ENCODE data around the gene HCFC1R1.

Gene HCFC1R1

DNA sequence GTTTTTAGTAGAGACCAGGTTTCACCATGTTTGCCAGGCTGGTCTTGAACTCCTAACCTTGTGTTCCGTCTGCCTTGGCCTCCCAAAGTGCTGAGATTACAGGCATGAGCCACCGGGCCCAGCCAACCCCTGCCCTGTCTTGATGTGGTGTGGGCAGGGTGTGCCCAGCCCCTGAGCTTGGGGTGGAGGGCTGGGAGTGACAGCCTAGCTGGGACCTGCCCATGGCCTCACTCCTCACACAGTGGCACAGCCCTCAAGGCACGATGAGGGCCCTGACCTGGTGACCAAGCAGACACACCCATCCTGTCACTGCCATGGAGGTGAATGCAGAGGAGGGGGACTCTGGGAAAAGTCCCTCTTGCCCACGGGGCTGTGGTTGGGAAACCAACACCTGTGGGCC is 44.7 kb upstream of the HCFC1R1 start:
- ChIA-PET CTCF (interaction anchor here (0.9 kb wide), 1 partner anchor 103 kb away, joined by 4 read pairs; no protein-coding TSS in a partner anchor), POLR2A (ENCODE audit: low non-redundant PET) (no interaction called here)
- no peak for DNase-seq (ENCODE audit: low spot score)
- H3K27ac ChIP-seq: no peak overlapping the region; the same call in 1 of the 2 replicates
- TF ChIP-seq, protein P1, sequence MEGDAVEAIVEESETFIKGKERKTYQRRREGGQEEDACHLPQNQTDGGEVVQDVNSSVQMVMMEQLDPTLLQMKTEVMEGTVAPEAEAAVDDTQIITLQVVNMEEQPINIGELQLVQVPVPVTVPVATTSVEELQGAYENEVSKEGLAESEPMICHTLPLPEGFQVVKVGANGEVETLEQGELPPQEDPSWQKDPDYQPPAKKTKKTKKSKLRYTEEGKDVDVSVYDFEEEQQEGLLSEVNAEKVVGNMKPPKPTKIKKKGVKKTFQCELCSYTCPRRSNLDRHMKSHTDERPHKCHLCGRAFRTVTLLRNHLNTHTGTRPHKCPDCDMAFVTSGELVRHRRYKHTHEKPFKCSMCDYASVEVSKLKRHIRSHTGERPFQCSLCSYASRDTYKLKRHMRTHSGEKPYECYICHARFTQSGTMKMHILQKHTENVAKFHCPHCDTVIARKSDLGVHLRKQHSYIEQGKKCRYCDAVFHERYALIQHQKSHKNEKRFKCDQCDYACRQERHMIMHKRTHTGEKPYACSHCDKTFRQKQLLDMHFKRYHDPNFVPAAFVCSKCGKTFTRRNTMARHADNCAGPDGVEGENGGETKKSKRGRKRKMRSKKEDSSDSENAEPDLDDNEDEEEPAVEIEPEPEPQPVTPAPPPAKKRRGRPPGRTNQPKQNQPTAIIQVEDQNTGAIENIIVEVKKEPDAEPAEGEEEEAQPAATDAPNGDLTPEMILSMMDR (conservative IDR thresholded peaks at IDR 0.05; ENCODE audit: low read depth): no peak

DNA sequence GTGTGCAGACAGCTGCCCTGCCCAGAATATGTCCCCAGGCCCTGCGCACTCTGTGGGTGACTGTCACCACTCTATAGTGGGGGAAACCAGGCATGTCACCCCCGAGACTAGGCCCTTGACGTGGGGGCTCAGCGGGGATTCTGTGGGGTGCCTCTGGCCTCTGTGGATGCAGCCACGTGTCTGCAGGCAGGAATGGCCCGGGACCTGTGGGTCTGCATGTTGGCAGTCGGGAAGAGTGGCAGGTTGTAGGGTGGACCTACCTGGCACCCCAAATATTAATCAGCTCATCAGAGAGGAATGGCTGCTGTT is 42.7 kb upstream of the HCFC1R1 start:
- ChIA-PET CTCF (interaction anchor here (0.9 kb wide), 1 partner anchor 30 kb away, joined by 3 read pairs; no protein-coding TSS in a partner anchor), POLR2A (ENCODE audit: low non-redundant PET) (no interaction called here)
- no peak for DNase-seq (ENCODE audit: low spot score)
- TF ChIP-seq, protein P1 (conservative IDR thresholded peaks at IDR 0.05; ENCODE audit: low read depth): no peak
- H3K27ac ChIP-seq: no peak overlapping the region

DNA sequence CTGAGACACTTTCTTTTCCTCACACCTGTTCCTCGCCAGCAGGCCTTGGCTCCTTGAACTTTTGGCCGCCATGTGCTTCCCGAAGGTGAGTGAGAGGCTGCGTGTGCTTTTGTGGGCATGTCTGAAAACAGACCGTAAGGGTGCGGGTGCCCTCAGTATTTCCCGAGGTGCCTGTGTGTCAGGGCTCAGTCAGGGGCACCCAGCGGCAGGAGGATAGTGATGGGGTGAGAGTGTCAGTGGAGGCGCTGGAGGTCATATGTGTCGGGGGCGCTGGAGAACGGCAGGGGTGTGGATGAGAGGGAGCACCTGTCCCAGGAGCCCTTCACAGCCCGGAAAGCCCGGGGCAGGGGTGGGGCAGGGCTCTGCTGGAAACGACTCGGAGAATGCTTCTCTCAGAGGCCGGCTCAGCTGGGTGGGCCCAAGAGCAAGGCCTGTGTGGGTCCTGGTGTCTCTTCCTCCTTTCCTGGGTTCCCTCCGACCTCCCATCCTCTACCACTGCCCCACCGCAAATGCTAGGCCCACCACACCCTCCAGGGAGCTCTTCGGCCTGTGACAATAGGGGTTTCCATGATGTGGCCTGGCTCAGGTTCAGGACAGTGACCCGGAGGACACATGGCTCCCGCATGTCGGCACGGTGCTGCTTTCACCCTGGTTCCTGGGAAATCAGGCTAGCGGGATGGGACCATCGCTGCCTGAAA is 42.1 kb upstream of the HCFC1R1 start:
- CTCF ChIA-PET: interaction anchor here (0.5 to 0.9 kb wide), 2 partner anchors 31 to 99 kb away, joined by 3 to 4 read pairs; no protein-coding TSS in a partner anchor

DNA sequence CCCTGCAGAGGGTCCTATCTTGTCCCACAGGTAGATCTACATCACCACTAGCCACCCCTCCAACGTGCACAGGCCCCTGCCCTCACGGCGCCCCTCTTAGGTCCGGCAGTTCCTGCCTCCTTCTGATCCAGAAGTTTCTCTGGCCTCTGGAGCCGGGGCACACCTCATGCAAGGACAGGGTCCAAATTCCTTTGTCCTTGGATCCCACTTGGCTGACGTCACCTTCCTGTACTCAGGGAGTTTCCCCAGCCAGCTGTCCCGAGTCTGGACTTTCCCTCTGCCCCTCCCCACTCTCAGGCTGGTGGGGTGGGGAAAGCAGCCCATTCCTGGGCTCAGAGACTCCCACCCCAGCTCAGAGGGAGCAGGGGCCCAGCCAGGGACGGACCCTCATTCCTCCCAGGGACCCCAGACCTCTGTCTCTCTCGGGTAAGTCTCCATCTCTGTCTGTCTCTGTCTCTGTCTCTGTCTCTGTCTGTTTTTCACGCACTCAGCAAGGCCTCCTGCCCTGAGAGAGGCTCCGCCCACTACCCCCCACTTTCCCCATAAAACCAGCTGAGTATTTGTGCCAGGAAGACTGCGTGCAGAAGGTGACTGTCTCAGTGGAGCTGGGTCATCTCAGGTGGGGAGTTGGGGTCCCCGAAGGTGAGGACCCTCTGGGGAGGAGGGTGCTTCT is 41.5 kb upstream of the HCFC1R1 start, which contains the start of gene IL32:
TSS of gene IL32 (plus strand) at position 572 of the 673 bp plus-strand sequence. CDS start 172 bp downstream, outside the sequence.
- H3K27ac ChIP-seq: peak within 1 kb of the TSS; percentile 48
- peak; percentile 56 for DNase-seq (ENCODE audit: low spot score)
- POLR2A ChIA-PET (ENCODE audit: low non-redundant PET): no interaction called here
- TF ChIP-seq, protein P1 (conservative IDR thresholded peaks at IDR 0.05; ENCODE audit: low read depth): no peak
- CTCF ChIA-PET: interaction anchor here (0.5 kb wide), 1 partner anchor 100 kb away, joined by 4 read pairs; no protein-coding TSS in a partner anchor

More for the DNA sequence above, 42.1 kb upstream of the HCFC1R1 start:
- POLR2A ChIA-PET (ENCODE audit: low non-redundant PET): no interaction called here
- TF ChIP-seq, protein P1 (conservative IDR thresholded peaks at IDR 0.05; ENCODE audit: low read depth): no peak
- DNase-seq (ENCODE audit: low spot score): no peak
- H3K27ac ChIP-seq: peak overlapping the region; percentile 48

DNA sequence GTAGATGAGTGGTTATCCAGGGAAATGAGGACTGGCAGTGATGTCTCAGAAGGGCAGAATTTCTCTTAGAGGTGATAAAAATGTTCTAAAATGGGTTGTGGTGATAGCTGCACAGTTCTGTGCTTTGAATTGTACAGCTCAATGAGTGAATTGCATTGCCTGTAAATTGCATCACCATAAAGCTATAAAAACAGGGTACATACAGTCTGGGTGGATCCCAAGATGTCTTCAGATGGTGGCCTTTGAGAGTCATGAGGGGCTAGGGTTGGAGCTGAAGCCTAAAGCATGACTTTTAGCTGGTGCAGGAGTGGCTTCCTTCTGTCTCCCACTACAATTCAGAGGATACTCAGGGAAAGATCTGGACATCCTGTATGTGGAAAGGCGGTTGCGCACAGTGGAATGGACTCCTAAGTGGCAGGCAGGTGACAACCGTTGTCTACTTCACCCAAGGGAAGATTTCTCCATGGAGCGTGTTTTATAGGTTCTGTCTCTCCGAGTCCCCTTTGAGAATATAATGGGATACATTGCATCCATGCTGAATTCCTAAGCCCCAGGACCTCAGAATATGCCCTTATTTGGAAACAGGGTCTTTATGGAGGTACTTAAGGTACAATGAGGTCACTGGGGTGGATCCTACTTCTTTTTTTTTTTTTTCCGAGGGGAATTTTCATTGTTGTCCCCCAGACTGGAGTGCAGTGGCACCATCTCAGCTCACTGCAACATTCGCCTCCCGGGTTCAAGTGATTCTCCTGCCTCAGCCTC is 40.1 kb upstream of the HCFC1R1 start:
- CTCF ChIA-PET: interaction anchor here (0.7 kb wide), 2 partner anchors 34 to 65 kb away, joined by 3 read pairs; no protein-coding TSS in a partner anchor
- no peak for DNase-seq (ENCODE audit: low spot score)
- POLR2A ChIA-PET (ENCODE audit: low non-redundant PET): interaction anchor here (0.7 kb wide), 1 partner anchor 71 kb away, joined by 3 read pairs; the partner anchor contains the start of gene ZNF213
- TF ChIP-seq, protein P1 (conservative IDR thresholded peaks at IDR 0.05; ENCODE audit: low read depth): no peak
- H3K27ac ChIP-seq: no peak overlapping the region

DNA sequence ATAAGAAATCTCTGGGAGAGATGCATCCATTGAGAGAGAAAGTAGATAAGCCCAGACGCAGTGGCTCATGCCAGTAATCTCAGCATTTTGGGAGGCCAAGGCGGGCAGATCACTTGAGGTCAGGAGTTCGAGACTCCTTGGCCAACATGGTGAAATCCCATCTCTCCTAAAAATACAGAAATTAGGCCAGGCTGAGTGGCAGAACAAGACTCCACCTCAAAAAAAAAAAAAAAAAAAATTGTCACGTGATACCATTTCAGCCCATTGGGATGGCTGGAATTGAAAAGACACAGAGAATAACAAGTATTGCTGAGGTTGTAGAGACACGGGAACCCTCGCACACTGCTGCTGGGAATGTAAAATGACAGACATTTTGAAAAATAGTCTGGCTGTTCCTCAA is 38.8 kb upstream of the HCFC1R1 start:
- no peak for DNase-seq (ENCODE audit: low spot score)
- CTCF ChIA-PET: interaction anchor here (0.7 kb wide), 1 partner anchor 391 kb away, joined by 6 read pairs; no protein-coding TSS in a partner anchor
- no peak overlapping the region for H3K27ac ChIP-seq
- POLR2A ChIA-PET (ENCODE audit: low non-redundant PET): no interaction called here
- TF ChIP-seq, protein P1 (conservative IDR thresholded peaks at IDR 0.05; ENCODE audit: low read depth): no peak

Measured in RWPE1 (cell line).